ENCODE results near the gene PRKCQ.

- TF ChIP-seq POLR2A (IDR thresholded peaks at IDR 0.05) (no peak), CTCF (IDR thresholded peaks at IDR 0.05) (no peak)
Measured at GRCh38 chr10:6542999-6543430, 37.1 kb downstream of the PRKCQ start.
